Midbrain (tissue), 1 donor: ENCODE measurements around the gene MAEA.
"Not testable (repeated sequence)": the region's sequence is repeated elsewhere in the genome, so short reads cannot be mapped to it uniquely, and the experiment has no call there.

Source experiments
- DNase-seq: peaks from one replicate; lab custom pipeline; 2025; lab: John Stamatoyannopoulos, UW

Gene MAEA

DNA sequence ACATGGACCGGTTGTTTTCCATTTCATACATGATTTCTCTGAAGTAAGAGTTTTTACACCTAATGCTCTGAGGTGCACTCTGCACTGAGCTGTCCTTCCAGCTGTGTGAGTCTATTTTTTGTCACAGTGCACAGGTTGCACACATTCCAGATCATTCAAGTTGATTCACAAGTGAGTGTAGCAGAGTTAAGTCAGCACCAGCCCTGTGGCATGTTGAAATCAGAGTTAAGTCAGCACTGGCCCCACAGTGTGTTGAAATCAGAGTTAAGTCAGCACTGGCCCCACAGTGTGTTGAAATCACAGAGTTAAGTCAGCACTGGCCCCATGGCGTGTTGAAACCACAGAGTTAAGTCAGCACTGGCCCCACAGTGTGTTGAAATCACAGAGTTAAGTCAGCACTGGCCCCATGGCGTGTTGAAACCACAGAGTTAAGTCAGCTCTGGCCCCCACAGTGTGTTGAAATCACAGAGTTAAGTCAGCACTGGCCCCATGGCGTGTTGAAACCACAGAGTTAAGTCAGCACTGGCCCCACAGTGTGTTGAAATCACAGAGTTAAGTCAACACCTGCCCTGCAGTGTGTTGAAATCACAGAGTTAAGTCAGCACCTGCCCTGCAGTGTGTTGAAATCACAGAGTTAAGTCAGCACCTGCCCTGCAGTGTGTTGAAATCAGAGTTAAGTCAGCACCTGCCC, 45.6 kb downstream of the MAEA start:
- not testable (repeated sequence) for DNase-seq

DNA sequence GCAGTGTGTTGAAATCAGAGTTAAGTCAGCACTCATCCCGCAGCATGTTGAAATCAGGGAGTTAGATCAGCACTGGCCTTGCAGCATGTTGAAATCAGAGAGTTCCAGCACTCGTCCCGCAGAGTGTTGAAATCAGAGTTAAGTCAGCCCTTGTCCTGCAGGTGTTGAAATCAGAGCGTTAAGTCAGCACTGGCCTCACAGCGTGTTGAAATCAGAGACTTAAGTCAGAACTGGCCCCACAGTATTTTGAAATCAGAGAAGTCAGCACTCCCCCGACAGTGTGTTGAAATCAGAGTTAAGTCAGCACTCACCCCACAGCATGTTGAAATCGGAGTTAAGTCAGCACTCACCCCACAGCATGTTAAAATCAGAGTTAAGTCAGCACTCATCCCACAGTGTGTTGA, 46.4 kb downstream of the MAEA start:
- DNase-seq = no peak

DNA sequence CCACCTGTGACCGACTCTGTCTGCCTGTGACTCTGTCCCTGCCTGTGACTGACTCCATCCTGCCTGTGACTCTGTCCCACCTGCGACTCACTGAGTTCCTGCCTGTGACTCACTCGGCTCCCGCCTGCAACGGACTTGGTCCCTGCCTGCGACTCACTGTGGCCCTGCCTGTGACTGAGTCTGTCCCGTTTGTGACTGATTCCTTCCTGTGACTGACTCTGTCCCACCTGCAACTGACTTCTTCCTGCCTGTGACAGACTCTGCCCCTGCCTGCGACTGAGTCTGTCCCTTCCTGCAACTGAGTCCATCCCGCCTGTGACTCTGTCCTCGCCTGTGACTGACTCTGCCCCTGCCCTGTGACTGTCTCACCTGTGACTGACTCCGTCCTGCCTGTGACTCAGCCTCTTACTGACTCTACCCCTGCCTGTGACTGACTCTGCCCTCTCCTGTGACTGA, 47.7 kb downstream of the MAEA start:
- no peak for DNase-seq

- DNase-seq = no peak
Observed at GRCh38 chr4:1337951-1338751, 48.5 kb downstream of the MAEA start.

DNA sequence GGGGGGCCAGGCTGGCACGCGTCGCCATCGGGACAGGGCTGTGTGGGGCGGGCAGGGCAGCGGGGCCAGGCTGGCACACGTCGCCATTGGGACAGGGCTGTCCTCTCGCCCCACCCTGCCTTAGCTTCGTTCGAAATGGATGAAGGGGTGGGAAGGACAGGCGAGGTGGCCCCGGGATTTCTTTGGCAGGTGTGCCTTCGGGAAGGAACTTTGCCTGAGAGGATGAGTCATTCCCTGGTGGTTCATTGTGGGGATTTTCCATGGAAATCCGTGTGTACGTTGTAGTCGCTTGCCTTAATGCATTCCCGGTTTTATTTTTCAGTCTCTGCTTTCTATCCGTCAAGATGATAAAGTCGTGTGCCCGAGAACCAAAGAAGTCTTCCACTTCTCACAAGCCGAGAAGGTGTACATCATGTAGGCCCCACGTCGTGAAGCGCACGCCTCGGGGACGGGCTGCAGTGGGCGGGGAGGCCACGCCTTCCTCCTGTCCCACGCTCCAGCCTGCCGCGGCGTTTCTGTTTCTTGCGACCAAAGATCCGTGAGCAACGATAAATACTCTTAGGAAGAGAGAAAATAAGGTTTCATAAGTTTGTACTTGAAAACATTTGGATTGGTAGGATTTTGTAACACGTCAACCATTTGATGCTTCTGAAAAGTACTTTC, 49.2 kb downstream of the MAEA start:
- no peak for DNase-seq

- DNase-seq = no peak
Observed at GRCh38 chr4:1339489-1339888, 49.8 kb downstream of the MAEA start.

DNA sequence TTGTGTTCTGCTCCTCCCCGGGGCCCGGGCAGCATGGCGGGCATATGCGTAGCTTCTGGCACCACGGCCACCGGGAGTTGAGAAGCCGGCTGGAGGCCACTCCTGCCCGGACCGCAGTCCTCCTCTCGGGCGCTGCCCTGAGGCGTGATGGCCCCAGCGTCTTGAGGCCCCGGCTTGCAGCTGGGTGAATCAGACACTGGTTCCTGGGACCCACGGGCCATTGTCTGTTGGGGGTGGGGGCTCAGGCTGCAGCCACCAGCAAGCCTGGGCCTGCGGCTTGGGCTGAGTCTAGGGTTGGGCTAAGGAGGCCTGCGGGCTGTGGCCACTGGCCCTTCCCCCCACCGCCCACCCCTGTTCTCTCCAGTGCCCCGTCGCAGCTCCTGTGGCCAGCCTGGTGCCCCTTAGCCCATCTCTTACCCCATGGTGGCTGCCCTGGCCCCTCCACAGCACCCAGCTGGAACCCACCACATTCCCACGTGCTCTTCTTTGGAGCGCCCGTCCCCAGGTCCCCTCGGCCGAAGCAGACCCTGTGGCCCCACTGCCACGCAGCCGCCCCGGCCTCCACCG, 50.6 kb downstream of the MAEA start:
- DNase-seq = no peak

DNA sequence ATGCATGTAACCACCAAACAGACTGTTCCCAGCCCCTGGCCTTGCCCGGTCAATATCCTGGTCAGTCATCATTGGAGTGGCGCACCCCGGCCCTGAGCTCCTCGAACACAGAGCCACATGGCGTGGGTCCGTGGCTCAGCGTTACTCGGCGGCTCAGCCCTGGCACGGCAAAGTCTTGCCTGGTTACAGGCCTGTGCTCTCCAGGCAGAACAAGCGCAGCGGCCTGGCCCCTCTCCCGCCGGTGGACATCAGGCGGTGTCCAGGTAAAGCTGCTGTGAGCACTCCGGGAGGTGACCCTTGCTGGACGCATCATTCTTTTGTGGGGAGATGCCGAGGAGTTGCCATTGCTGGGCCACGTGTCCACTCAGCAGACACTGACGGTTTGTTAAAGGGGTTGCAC, 51.2 kb downstream of the MAEA start:
- no peak for DNase-seq

DNA sequence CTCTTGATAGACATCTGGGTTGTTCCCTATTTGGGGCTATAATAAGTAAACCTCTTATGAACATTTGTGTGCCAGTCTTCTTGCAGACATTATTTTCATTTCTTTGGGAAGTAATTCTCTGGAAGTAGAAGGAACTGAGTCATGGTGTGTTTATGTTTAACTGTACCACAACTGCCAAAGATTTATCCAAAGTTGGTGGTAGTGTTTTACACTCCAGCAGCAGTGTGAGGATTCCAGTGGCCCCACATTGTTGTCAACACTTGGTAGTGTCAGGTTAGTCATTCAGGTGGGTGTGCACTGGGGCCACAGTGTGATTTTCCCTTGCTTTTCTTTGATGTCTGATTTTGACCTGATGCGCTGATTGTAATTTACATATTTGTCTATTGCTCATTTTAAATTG, 52.3 kb downstream of the MAEA start:
- DNase-seq = no peak

DNA sequence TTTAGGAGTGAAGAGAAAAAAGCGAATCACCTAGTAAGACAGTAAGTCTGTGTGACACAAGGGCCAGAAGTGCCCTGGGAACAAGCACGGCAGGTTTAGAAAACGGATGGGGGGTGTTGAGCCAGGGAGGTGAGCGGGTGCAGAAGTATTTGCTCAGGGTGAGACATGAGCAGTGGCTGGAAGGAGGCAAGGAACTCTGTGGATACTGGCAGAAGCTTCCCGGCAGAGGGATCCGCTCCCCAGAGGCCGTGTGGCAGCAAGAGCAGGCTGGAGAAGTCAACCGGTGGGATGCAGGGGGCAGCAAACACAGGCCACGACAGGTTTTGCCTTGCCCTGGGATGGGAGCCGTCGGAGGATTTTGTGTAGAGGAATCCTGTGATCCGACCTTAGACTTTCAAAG, 55.0 kb downstream of the MAEA start:
- DNase-seq = no peak

GRCh38 chr4:1345903-1346780, 56.5 kb downstream of the MAEA start:
- peak; percentile 32 for DNase-seq

GRCh38 chr4:1346781-1347409, 57.2 kb downstream of the MAEA start, which contains the start of gene UVSSA:
Gene UVSSA (plus strand): TSS chr4:1347208. CDS start chr4:1348092, 884 bp downstream.
- DNase-seq = peak; percentile 99

DNA sequence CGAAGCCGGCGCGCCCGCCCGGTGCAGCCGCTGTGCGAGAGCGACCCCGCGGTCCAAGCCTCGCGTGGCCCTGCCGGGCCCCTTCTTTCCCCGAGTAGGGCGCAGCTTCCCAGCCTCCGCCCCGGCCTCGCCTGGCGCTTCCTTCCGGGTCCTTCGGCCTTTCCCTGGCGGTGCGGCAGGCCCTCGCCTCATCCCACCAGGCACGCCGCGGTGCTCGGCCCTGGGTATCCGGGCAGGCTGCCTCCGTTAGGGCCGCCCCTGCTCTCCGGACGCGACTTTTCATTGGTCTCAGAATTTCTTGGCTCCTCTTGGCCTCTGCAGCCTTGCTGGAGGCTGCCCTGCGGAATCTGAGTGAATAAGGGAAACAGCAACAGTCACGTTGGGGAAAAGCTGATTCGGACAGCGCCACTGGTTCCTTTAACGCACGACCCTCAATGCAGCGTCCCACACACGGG, 57.7 kb downstream of the MAEA start:
- DNase-seq = peak; percentile 50

GRCh38 chr4:1348014-1348513, 58.4 kb downstream of the MAEA start:
- DNase-seq = no peak

GRCh38 chr4:1348746-1349145, 59.1 kb downstream of the MAEA start:
- DNase-seq = no peak

- DNase-seq = no peak
Observed at GRCh38 chr4:1349359-1350168, 59.9 kb downstream of the MAEA start.

DNA sequence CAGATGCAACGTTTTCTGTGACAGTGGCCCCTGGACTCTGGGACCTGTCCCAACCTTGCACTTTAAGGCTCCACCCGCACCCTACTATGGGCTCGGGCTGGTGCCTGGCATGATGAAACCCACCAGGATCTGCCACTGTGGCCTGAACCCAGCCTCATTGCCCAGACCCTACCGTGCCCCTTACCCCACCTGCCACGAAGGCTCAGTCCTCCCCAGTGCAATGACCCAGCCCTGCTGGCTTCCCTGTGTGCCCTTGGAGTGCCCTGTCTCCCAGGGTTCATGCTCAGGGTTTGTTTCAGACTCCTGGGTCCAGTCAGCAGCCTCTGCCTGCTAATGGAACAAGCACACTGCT, 60.5 kb downstream of the MAEA start:
- no peak for DNase-seq

DNA sequence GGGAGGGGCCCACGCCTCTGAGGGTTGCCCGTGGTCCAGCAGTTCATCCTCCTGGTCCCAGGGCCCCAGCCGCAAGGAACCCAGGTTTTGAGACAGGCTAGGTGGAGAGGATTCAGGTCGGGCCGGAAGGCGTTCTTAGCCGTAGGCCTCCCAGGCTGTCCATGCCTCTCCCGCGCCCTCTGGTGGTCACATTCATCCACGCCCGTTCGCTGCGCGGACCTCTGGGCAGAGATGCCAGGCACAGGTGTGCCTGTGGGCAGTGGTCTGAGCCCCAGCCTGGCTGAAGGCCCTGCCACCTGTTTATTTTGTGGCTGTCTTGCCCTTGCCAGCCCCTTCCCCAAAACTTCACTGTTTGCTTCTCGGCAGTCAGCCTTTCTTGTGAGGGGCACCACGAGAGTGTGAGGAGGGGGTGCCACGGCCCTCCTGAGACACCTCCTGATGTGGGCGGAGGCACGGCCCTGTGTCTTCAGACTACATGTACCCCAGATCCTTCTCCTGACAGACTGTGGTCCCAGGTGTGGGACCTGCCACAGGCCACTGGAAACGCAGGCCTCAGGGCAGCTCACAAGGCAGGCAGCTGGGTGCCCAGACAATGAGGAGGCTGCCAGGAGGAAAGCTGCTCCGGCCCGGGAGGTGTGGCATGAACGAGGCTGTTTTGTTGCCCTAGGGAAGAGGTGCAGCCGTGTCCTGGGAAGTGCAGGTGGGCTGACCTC, 62.3 kb downstream of the MAEA start:
- peak; percentile 77 for DNase-seq

- no peak for DNase-seq
Observed at GRCh38 chr4:1352567-1352900, 62.8 kb downstream of the MAEA start.
